Keratinocyte (primary cell): ENCODE results near the gene LY86. TPM values are rescaled to one million over a fixed set of nuclear protein-coding genes. Genes with fewer than 3 reads are reported as not detected.

Source experiments
- DNase-seq: peaks from one replicate; pipeline ENCODE4 v3.0.0-alpha.2; 2011; ENCODE audit warnings: low read depth, missing footprints, low spot score
- FAIRE-seq: peaks from 2 replicates; lab custom pipeline; 2011; peaks lifted over from hg19 to GRCh38; lab: Jason Lieb, UNC
- H2AFZ ChIP-seq: 2 replicates; pipeline ENCODE4 v1.6.0; 2012; ENCODE audit warnings: low read length, control low read depth, inconsistent platforms; ENCODE audit not compliant: control insufficient read depth
- H3K27ac ChIP-seq: 2 replicates; pipeline ENCODE4 v1.5.1; 2011; ENCODE audit warnings: low read length; ENCODE audit not compliant: control insufficient read depth, insufficient read depth
- H3K27me3 ChIP-seq: 3 replicates; pipeline ENCODE4 v1.6.0; 2011; ENCODE audit warnings: low read length; ENCODE audit not compliant: control insufficient read depth, insufficient read depth; ENCODE audit errors: extremely low read depth
- H3K36me3 ChIP-seq, 2 experiments: 2 replicates in 1 of 2; 3 replicates in 1 of 2; pipeline ENCODE4 v1.5.1; 2011; ENCODE audit warnings: low read length in 2 of 2, mild to moderate bottlenecking in 1 of 2; ENCODE audit not compliant: control insufficient read depth in 2 of 2, insufficient read depth in 2 of 2; ENCODE audit errors: extremely low read depth in 1 of 2
- H3K4me1 ChIP-seq: 3 replicates; pipeline ENCODE4 v1.5.1; 2011; ENCODE audit warnings: low read length; ENCODE audit not compliant: control insufficient read depth, insufficient read depth; ENCODE audit errors: extremely low read depth
- H3K4me2 ChIP-seq: 3 replicates; pipeline ENCODE4 v1.6.0; 2011; ENCODE audit warnings: low read depth, low read length; ENCODE audit not compliant: control insufficient read depth, insufficient read depth; ENCODE audit errors: extremely low read depth
- H3K4me3 ChIP-seq, 3 experiments: fragments of 200-600 bp in 1 of 3; sonication (generic) in 1 of 3; 2 replicates in 2 of 3; 3 replicates in 1 of 3; pipeline ENCODE4 v1.5.1; 2011 to 2016; ENCODE audit warnings: low read length in 3 of 3, mild to moderate bottlenecking in 3 of 3, control low read depth in 2 of 3, inconsistent platforms in 1 of 3, low read depth in 1 of 3, mixed read lengths in 1 of 3, mixed run types in 1 of 3, moderate library complexity in 1 of 3; ENCODE audit not compliant: control insufficient read depth in 2 of 3, insufficient read depth in 2 of 3; ENCODE audit errors: extremely low read depth in 1 of 3
- H3K79me2 ChIP-seq: 2 replicates; pipeline ENCODE4 v1.6.0; 2012; ENCODE audit warnings: low read length; ENCODE audit not compliant: control insufficient read depth, insufficient read depth
- H3K9ac ChIP-seq: 3 replicates; pipeline ENCODE4 v1.6.0; 2011; ENCODE audit warnings: low read length; ENCODE audit not compliant: control insufficient read depth, insufficient read depth; ENCODE audit errors: extremely low read depth
- H3K9me1 ChIP-seq: 3 replicates; pipeline ENCODE4 v1.6.0; 2011; ENCODE audit warnings: low read length; ENCODE audit not compliant: control insufficient read depth, insufficient read depth; ENCODE audit errors: extremely low read depth
- H3K9me3 ChIP-seq: 2 replicates; pipeline ENCODE4 v1.5.1; 2012; ENCODE audit warnings: low read depth, low read length; ENCODE audit not compliant: control insufficient read depth
- H4K20me1 ChIP-seq: 3 replicates; pipeline ENCODE4 v1.6.0; 2011; ENCODE audit warnings: low read length; ENCODE audit not compliant: control insufficient read depth, insufficient read depth; ENCODE audit errors: extremely low read depth
- CTCF ChIP-seq, 3 experiments: IDR thresholded peaks in 1 of 3; conservative IDR thresholded peaks in 1 of 3; optimal IDR thresholded peaks in 1 of 3; 2 replicates in 2 of 3; 3 replicates in 1 of 3; pipeline versions ENCODE3 to v1.5.1; 2011; ENCODE audit warnings: low read length in 3 of 3, mild to moderate bottlenecking in 3 of 3, moderate library complexity in 2 of 3, control low read depth in 1 of 3, inconsistent platforms in 1 of 3; ENCODE audit not compliant: insufficient read depth in 2 of 3; ENCODE audit errors: extremely low read depth in 1 of 3
- EZH2 ChIP-seq: IDR thresholded peaks from one replicate; pipeline ENCODE4 v1.6.1; 2012; ENCODE audit warnings: inconsistent platforms, mild to moderate bottlenecking, low read length, moderate library complexity
- dilution Hi-C: fragments of 300-500 bp; cut with MboI; formaldehyde crosslinking; loops from one replicate; pipeline ENCODE4 v1.7.0; 2020; ENCODE audit warnings: low sequenced_read_pairs; ENCODE audit not compliant: extremely low pct_ligation_motif_present
- polyA plus RNA-seq, 5 experiments: library from polyadenylated mRNA; depleted of rRNA in 3 of 5; stranded (reverse) in 3 of 5; stranded (forward) in 1 of 5; unstranded in 1 of 5; fragments of >200 nt; gene quantifications; 1 replicate in 1 of 5; 2 replicates in 3 of 5; 3 replicates in 1 of 5; pipeline versions ENCODE4 v1.2.1 to v1.2.3, GENCODE V29; 2011 to 2012; ENCODE audit warnings: missing spikeins in 2 of 5, low read depth in 1 of 5, low replicate concordance in 1 of 5

Gene LY86
- polyA plus RNA-seq, 1 donor (not counting 4 experiments of a cell fraction or from before 2014, with no cell fraction given), result not detected

- no peak for DNase-seq
- Histone ChIP-seq H3K27ac (no peak overlapping the region), H3K9me1 (no peaks in the 10 kb centered on the region), H3K9ac (no peak overlapping the region), H3K9me3 (no peaks in the 10 kb centered on the region), H3K4me2 (no peak overlapping the region), H4K20me1 (no peaks in the 10 kb centered on the region), H3K27me3 (no peaks in the 10 kb centered on the region), H2AFZ (no peak overlapping the region), H3K4me1 (no peaks in the 10 kb centered on the region), H3K79me2 (no peaks in the 10 kb centered on the region), H3K36me3 (no peaks in the 10 kb centered on the region), H3K4me3 (no peak overlapping the region)
- no peak for TF ChIP-seq CTCF (optimal IDR thresholded peaks at IDR 0.05 in 1 of 3, IDR thresholded peaks at IDR 0.05 in 1 of 3, conservative IDR thresholded peaks at IDR 0.05 in 1 of 3; ENCODE audit: extremely low read depth in 1 of 3, insufficient read depth in 2 of 3, low read length in 3 of 3)
- no peak for TF ChIP-seq EZH2
- no peak for FAIRE-seq
- dilution Hi-C loops, result no loop called here
Observed at GRCh38 chr6:6590530-6590929, 2.0 kb downstream of the LY86 start.

- H4K20me1 ChIP-seq, result no peaks in the 10 kb centered on the region
- H3K27ac ChIP-seq, result no peak overlapping the region
- no peak overlapping the region for H3K9ac ChIP-seq
- no peaks in the 10 kb centered on the region for H3K9me3 ChIP-seq
- TF ChIP-seq EZH2, result no peak
- no peak for TF ChIP-seq CTCF (optimal IDR thresholded peaks at IDR 0.05 in 1 of 3, IDR thresholded peaks at IDR 0.05 in 1 of 3, conservative IDR thresholded peaks at IDR 0.05 in 1 of 3; ENCODE audit: extremely low read depth in 1 of 3, insufficient read depth in 2 of 3, low read length in 3 of 3)
- no peaks in the 10 kb centered on the region for H3K27me3 ChIP-seq
- no peak overlapping the region for H3K4me2 ChIP-seq
- no peak overlapping the region for H3K4me3 ChIP-seq
- no peak overlapping the region for H2AFZ ChIP-seq
- no peaks in the 10 kb centered on the region for H3K4me1 ChIP-seq
- dilution Hi-C loops, result no loop called here
- H3K9me1 ChIP-seq, result no peaks in the 10 kb centered on the region
- H3K36me3 ChIP-seq, result no peaks in the 10 kb centered on the region
- FAIRE-seq (no peak), DNase-seq (no peak)
- H3K79me2 ChIP-seq, result no peaks in the 10 kb centered on the region
Observed at GRCh38 chr6:6591778-6592465, 3.4 kb downstream of the LY86 start.
